NCI-H1048 (cell line): Measurements from ENCODE around the gene HPN.
A peak's percentile ranks its signal among the peaks of the same experiment; 100 is the strongest.

Experiments
- DNase-seq: peaks from one replicate; lab custom pipeline; 2025; lab: John Stamatoyannopoulos, UW

HPN gene

GRCh38 chr19:35105411-35106290, 64.1 kb downstream of the HPN start:
- DNase-seq: no peak

- no peak for DNase-seq
These were observed 64.7 kb downstream of the HPN start for GRCh38 chr19:35106291-35106583.

DNA sequence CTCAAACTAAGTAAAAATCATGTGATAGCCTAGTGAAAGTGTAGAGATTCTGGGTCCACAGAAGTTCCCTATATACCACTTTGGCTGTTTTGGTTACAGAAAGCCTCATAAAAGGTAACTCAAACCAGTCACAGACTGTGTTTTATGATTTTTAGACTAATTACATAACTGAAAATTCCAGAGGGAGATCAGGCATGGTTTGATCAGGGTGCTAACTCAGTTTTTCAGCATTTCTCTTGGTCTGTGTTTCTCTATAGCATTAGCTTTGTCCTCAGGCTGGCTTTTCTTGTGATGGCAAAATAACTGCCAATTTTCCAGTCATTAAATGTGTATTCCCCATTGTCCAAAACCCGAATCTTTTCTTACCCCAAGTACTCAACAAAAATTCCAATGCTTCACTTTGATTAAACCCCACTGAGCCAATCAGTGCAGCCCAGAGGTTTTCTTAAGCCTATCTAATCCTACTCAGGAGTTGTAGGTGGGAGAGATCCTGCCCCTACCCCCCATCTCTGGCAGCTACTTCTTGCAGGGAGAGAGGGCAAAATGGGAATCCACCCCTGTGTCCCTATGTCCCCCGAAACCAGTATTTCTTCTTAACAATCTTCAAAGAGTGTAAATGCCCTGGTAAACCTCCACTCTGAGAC, 65.5 kb downstream of the HPN start:
- DNase-seq: no peak

DNA sequence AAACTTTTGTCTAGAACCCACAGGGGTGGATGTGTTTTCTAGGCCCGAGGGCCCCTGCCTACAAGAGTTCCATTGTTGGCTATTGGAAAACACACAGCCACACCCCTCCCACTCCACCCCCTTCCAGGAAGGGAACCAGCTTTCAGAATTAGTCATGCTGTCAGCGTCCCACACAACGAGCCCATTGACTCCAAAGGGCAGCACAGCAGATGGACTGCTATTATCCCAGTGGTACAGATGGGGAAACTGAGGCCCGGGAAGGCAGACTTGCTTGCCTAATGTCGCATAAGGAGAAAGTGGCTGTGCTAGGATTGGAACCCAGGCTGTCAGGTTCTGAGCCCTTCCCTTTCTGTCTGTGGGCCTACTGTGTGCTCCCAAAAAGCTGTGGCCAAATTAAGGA, 66.0 kb downstream of the HPN start:
- DNase-seq: no peak

DNA sequence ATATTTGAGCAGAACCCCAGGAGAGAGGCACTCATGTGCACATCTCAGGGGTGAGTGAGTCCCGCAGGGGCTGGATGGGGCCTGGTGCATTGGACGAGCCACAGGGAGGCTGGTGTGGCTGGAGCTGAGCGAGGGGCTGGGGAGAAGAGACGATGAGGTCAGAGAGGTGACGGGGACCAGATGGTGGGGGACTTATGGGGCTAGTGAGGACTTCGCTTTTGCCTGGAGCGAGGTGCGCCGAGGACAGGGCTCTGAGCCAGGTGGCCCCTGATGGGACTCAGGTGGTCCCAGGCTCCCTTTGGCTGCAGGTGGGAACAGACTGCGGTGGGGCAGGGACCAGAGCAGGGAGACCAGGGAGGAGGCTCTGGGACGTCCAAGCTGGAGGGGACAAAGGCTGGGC, 67.2 kb downstream of the HPN start:
- no peak for DNase-seq

DNA sequence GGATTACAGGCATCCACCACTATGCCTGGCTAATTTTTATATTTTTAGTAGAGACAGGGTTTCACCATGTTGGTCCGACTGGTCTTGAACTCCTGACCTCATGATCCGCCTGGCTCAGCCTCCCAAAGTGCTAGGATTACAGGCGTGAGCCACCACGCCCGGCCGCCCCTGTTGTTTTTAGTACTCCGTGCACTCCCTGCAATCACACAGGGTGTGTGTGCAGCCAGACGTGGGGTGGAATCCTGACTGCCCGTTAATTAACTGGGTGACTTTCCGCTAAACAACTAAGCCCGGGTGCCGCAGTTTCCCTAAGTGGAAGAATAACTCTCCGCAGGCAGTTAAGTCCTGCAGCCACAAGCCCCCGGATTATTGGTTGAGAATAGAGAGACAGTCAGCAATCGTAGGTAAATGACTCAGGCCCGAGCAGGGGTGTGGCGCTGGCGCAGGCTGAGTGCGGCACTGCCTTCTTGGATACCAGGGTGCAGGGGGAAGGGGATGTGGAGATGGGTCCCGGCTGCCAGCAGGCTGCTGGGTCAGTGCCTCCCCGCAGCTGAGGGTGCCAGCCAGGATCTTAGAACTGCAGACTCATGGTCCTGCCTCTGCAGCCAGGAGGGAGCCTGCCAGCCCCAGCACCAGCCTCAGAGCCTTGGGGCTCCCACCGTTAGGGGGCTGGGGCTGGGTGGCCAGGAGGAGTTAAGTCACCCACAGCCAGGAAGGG, 68.0 kb downstream of the HPN start:
- no peak for DNase-seq

DNA sequence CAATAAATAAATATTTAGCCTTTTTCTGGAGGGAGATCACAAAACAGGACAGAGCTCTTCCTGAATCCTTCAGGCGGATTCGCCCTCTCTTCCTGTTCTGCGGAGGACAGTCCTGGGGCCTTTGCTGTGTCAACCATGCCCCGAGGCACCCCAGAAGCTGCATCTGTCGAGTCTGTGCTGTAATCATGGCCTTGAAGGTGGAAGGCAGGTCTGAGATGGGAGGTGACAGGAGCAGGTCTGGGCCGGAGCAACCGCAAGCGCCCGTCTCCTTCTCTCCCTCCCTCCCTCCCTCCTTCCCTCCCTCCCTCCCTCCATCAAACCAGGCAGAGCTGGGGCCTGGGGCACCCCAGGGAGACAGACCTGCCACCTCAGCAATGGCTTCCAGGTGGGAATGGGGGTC, 69.5 kb downstream of the HPN start:
- no peak for DNase-seq

GRCh38 chr19:35112995-35113688, 71.6 kb downstream of the HPN start:
- no peak for DNase-seq

- DNase-seq: peak; percentile 29
These were observed 73.0 kb downstream of the HPN start for GRCh38 chr19:35114353-35115176.

- DNase-seq: no peak
These were observed 73.8 kb downstream of the HPN start, which contains the start of gene FXYD3 for GRCh38 chr19:35115177-35115951. FXYD3 (plus strand) TSS chr19:35115823; CDS start chr19:35119377, 3,554 bp downstream.
